Stimulated activated CD8-positive, alpha-beta memory T cell treated with anti-CD3 and anti-CD28 coated beads, Interleukin-12 subunit alpha, Interleukin-12 subunit beta, amount 100 ng/mL, for 4 hours (primary cell): Measurements from ENCODE around the gene CCNK.

Source experiments
- DNase-seq: peaks from one replicate; pipeline ENCODE4 v3.0.0-alpha.2; 2020; ENCODE audit warnings: low read depth

CCNK gene

DNA sequence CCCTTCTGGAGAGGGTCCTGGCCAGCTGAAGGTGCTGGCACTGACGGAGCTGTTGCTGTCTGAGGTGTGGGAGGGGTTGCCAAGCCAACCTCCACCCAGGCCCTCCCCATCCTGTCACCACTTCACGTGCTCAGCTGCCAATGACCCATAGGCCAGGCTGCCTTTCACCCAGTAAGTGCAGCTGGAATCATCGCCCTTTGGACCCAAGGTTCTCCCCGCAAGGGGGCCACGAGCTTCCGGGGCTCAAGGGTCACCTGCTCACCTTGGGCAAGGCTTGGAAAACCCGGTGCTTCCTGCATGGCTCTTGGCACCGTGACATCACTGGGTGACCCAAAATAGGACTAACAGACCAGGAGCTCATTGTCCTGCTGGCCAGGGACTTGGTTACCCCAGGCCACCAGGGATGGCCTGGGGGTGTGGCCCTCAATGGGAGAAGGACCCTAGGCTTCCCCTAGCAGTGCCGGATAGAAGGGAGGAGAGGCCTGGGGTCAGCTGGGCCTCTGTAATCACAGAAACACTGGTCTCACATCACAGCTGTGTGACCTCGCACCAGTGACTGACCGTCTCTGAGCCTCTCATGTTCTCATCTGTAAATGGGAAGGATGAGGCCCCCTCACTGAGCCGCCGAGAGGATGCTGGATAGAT is 71.5 kb downstream of the CCNK start:
- no peak for DNase-seq

- no peak for DNase-seq
Observed at GRCh38 chr14:99554184-99554583, 73.0 kb downstream of the CCNK start.

GRCh38 chr14:99554757-99555531 is 73.7 kb downstream of the CCNK start:
- DNase-seq, result no peak

- no peak for DNase-seq
Observed at GRCh38 chr14:99556134-99556791, 75.1 kb downstream of the CCNK start.

GRCh38 chr14:99559286-99559990 is 78.2 kb downstream of the CCNK start:
- no peak for DNase-seq

GRCh38 chr14:99560403-99560802 is 79.2 kb downstream of the CCNK start:
- DNase-seq, result no peak

DNA sequence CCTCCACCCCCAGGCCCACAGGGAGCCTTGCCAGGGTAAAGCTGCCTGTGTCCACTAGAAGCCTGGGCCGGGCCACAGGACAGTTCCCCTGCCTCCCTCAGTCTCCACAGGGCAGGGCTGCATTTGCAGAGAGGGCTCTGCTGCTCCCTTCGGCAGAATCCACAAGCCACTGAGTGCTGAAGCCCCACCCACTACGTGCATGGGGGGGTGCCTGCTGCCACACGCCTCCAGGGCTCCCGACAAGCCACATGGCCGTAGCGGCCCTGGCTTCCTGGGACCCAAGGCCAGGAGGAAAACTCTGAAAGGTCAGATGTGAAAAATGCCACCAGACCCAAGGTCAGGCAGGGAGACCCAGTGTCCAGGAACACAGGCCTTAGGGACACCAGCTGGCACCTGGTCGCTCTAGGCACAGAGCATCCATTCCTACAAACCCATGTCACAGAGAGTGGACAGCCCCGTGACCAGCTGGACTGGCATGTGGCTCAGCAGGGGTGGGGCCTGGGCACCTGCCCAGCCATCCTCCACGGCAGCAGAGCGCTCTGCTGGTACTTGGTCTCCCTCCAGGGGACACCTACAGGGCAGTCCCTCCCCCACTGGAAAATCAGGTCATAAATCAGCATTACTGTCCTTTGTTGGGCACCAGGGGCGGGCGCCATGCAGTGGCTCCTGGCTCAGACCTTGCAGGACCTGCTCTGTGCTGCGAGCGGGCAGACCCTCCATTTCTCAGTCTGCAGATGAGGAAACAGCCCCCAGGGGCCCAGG is 79.9 kb downstream of the CCNK start:
- no peak for DNase-seq

GRCh38 chr14:99561864-99562263 is 80.7 kb downstream of the CCNK start:
- DNase-seq, result no peak
